ENCODE data around the gene ADAMTS19.

Gene ADAMTS19

GRCh38 chr5:129616517-129616916 lies 156.4 kb downstream of the ADAMTS19 start:
- Histone ChIP-seq H3K9me3 (ENCODE audit: control extremely low read depth in 1 of 5, control insufficient read depth in 4 of 5, insufficient read depth in 2 of 5, low read depth in 1 of 5, low read length in 4 of 5) (no peaks in the 10 kb centered on the region), H3K4me1 (ENCODE audit: control extremely low read depth in 1 of 4, control insufficient read depth in 4 of 4, insufficient read depth in 4 of 4, low read length in 3 of 4) (no peaks in the 10 kb centered on the region), H3K36me3 (ENCODE audit: control insufficient read depth in 4 of 4, insufficient read depth in 4 of 4, low read length in 3 of 4) (no peaks in the 10 kb centered on the region), H3K4me3 (ENCODE audit: control insufficient read depth in 1 of 7, extremely low read depth in 1 of 7, insufficient read depth in 4 of 7, low read depth in 2 of 7, low read length in 6 of 7) (no peak overlapping the region), H3K27ac (ENCODE audit: insufficient read depth in 1 of 2, low read depth in 1 of 2, low read length in 2 of 2, poor library complexity in 1 of 2, severe bottlenecking in 2 of 2) (no peak overlapping the region), H3K27me3 (replicated peaks in 2 of 5; ENCODE audit: control insufficient read depth in 4 of 5, insufficient read depth in 5 of 5, low read length in 4 of 5) (no peaks in the 10 kb centered on the region)
- ChIA-PET POLR2A (no interaction called here), CTCF (no interaction called here)
- no peak for DNase-seq
- WGBS (ENCODE audit: insufficient coverage): no CpG with 5 or more reads among the region's 1 CpG

GRCh38 chr5:129617206-129617605 lies 157.1 kb downstream of the ADAMTS19 start:
- H3K27ac ChIP-seq (ENCODE audit: insufficient read depth in 1 of 2, low read depth in 1 of 2, low read length in 2 of 2, poor library complexity in 1 of 2, severe bottlenecking in 2 of 2): no peak overlapping the region
- WGBS (ENCODE audit: insufficient coverage): 100% methylated on average over 1 of the region's 1 CpG
- no peak overlapping the region for H3K4me3 ChIP-seq (ENCODE audit: control insufficient read depth in 1 of 7, extremely low read depth in 1 of 7, insufficient read depth in 4 of 7, low read depth in 2 of 7, low read length in 6 of 7)
- no peak for DNase-seq
- H3K27me3 ChIP-seq (replicated peaks in 2 of 5; ENCODE audit: control insufficient read depth in 4 of 5, insufficient read depth in 5 of 5, low read length in 4 of 5): no peaks in the 10 kb centered on the region
- no peaks in the 10 kb centered on the region for H3K9me3 ChIP-seq (ENCODE audit: control extremely low read depth in 1 of 5, control insufficient read depth in 4 of 5, insufficient read depth in 2 of 5, low read depth in 1 of 5, low read length in 4 of 5)
- POLR2A ChIA-PET: no interaction called here
- no peaks in the 10 kb centered on the region for H3K36me3 ChIP-seq (ENCODE audit: control insufficient read depth in 4 of 4, insufficient read depth in 4 of 4, low read length in 3 of 4)
- peaks cover 0 to 2% (median 2%) of the 10 kb centered on the region in 4 experiments for H3K4me1 ChIP-seq (ENCODE audit: control extremely low read depth in 1 of 4, control insufficient read depth in 4 of 4, insufficient read depth in 4 of 4, low read length in 3 of 4)
- CTCF ChIA-PET: no interaction called here

GRCh38 chr5:129619782-129620181 lies 159.7 kb downstream of the ADAMTS19 start:
- Histone ChIP-seq H3K27me3 (replicated peaks in 2 of 5; ENCODE audit: control insufficient read depth in 4 of 5, insufficient read depth in 5 of 5, low read length in 4 of 5) (no peaks in the 10 kb centered on the region), H3K9me3 (ENCODE audit: control extremely low read depth in 1 of 5, control insufficient read depth in 4 of 5, insufficient read depth in 2 of 5, low read depth in 1 of 5, low read length in 4 of 5) (no peaks in the 10 kb centered on the region), H3K4me1 (ENCODE audit: control extremely low read depth in 1 of 4, control insufficient read depth in 4 of 4, insufficient read depth in 4 of 4, low read length in 3 of 4) (peaks cover 0 to 14% (median 5%) of the 10 kb centered on the region in 4 experiments), H3K27ac (ENCODE audit: insufficient read depth in 1 of 2, low read depth in 1 of 2, low read length in 2 of 2, poor library complexity in 1 of 2, severe bottlenecking in 2 of 2) (no peak overlapping the region), H3K36me3 (ENCODE audit: control insufficient read depth in 4 of 4, insufficient read depth in 4 of 4, low read length in 3 of 4) (no peaks in the 10 kb centered on the region), H3K4me3 (ENCODE audit: control insufficient read depth in 1 of 7, extremely low read depth in 1 of 7, insufficient read depth in 4 of 7, low read depth in 2 of 7, low read length in 6 of 7) (peak overlapping the region in 1 of 7 experiments; percentile 26)
- CTCF ChIA-PET: no interaction called here
- WGBS (ENCODE audit: insufficient coverage): no CpG with 5 or more reads among the region's 2 CpGs
- POLR2A ChIA-PET: no interaction called here
- no peak for DNase-seq

GRCh38 chr5:129622531-129622930 lies 162.4 kb downstream of the ADAMTS19 start:
- WGBS (ENCODE audit: insufficient coverage): no CpG with 5 or more reads among the region's 1 CpG
- peak; percentile 2 to 50 (median 37) for DNase-seq
- no peaks in the 10 kb centered on the region for H3K36me3 ChIP-seq (ENCODE audit: control insufficient read depth in 4 of 4, insufficient read depth in 4 of 4, low read length in 3 of 4)
- no peak overlapping the region for H3K27ac ChIP-seq (ENCODE audit: insufficient read depth in 1 of 2, low read depth in 1 of 2, low read length in 2 of 2, poor library complexity in 1 of 2, severe bottlenecking in 2 of 2)
- H3K27me3 ChIP-seq (replicated peaks in 2 of 5; ENCODE audit: control insufficient read depth in 4 of 5, insufficient read depth in 5 of 5, low read length in 4 of 5): no peaks in the 10 kb centered on the region
- H3K4me1 ChIP-seq (ENCODE audit: control extremely low read depth in 1 of 4, control insufficient read depth in 4 of 4, insufficient read depth in 4 of 4, low read length in 3 of 4): peaks cover 0 to 14% (median 5%) of the 10 kb centered on the region in 4 experiments
- CTCF ChIA-PET: no interaction called here
- no peak overlapping the region for H3K4me3 ChIP-seq (ENCODE audit: control insufficient read depth in 1 of 7, extremely low read depth in 1 of 7, insufficient read depth in 4 of 7, low read depth in 2 of 7, low read length in 6 of 7)
- H3K9me3 ChIP-seq (ENCODE audit: control extremely low read depth in 1 of 5, control insufficient read depth in 4 of 5, insufficient read depth in 2 of 5, low read depth in 1 of 5, low read length in 4 of 5): no peaks in the 10 kb centered on the region
- POLR2A ChIA-PET: interaction anchor here (0.6 kb wide), 1 partner anchor 138 kb away, joined by 3 read pairs; no protein-coding TSS in a partner anchor

- DNase-seq: no peak
- Histone ChIP-seq H3K27me3 (replicated peaks in 2 of 5; ENCODE audit: control insufficient read depth in 4 of 5, insufficient read depth in 5 of 5, low read length in 4 of 5) (no peaks in the 10 kb centered on the region), H3K4me3 (ENCODE audit: control insufficient read depth in 1 of 7, extremely low read depth in 1 of 7, insufficient read depth in 4 of 7, low read depth in 2 of 7, low read length in 6 of 7) (no peak overlapping the region), H3K9me3 (ENCODE audit: control extremely low read depth in 1 of 5, control insufficient read depth in 4 of 5, insufficient read depth in 2 of 5, low read depth in 1 of 5, low read length in 4 of 5) (peaks cover 0 to 5% (median 0%) of the 10 kb centered on the region in 5 experiments), H3K27ac (ENCODE audit: insufficient read depth in 1 of 2, low read depth in 1 of 2, low read length in 2 of 2, poor library complexity in 1 of 2, severe bottlenecking in 2 of 2) (no peak overlapping the region), H3K36me3 (ENCODE audit: control insufficient read depth in 4 of 4, insufficient read depth in 4 of 4, low read length in 3 of 4) (no peaks in the 10 kb centered on the region), H3K4me1 (ENCODE audit: control extremely low read depth in 1 of 4, control insufficient read depth in 4 of 4, insufficient read depth in 4 of 4, low read length in 3 of 4) (peaks cover 0 to 6% (median 0%) of the 10 kb centered on the region in 4 experiments)
- WGBS (ENCODE audit: insufficient coverage): 0% methylated on average over 1 of the region's 1 CpG
- ChIA-PET POLR2A (no interaction called here), CTCF (no interaction called here)
Observed at GRCh38 chr5:129629575-129629974, 169.5 kb downstream of the ADAMTS19 start.

- H3K27me3 ChIP-seq (replicated peaks in 2 of 5; ENCODE audit: control insufficient read depth in 4 of 5, insufficient read depth in 5 of 5, low read length in 4 of 5): no peaks in the 10 kb centered on the region
- WGBS (ENCODE audit: insufficient coverage): no CpG with 5 or more reads among the region's 2 CpGs
- ChIA-PET POLR2A (no interaction called here), CTCF (no interaction called here)
- no peak overlapping the region for H3K27ac ChIP-seq (ENCODE audit: insufficient read depth in 1 of 2, low read depth in 1 of 2, low read length in 2 of 2, poor library complexity in 1 of 2, severe bottlenecking in 2 of 2)
- H3K9me3 ChIP-seq (ENCODE audit: control extremely low read depth in 1 of 5, control insufficient read depth in 4 of 5, insufficient read depth in 2 of 5, low read depth in 1 of 5, low read length in 4 of 5): peaks cover 0 to 5% (median 0%) of the 10 kb centered on the region in 5 experiments
- H3K36me3 ChIP-seq (ENCODE audit: control insufficient read depth in 4 of 4, insufficient read depth in 4 of 4, low read length in 3 of 4): no peaks in the 10 kb centered on the region
- no peak overlapping the region for H3K4me3 ChIP-seq (ENCODE audit: control insufficient read depth in 1 of 7, extremely low read depth in 1 of 7, insufficient read depth in 4 of 7, low read depth in 2 of 7, low read length in 6 of 7)
- H3K4me1 ChIP-seq (ENCODE audit: control extremely low read depth in 1 of 4, control insufficient read depth in 4 of 4, insufficient read depth in 4 of 4, low read length in 3 of 4): peaks cover 0 to 6% (median 0%) of the 10 kb centered on the region in 4 experiments
- DNase-seq: no peak
Observed at GRCh38 chr5:129630101-129630500, 170.0 kb downstream of the ADAMTS19 start.

- Histone ChIP-seq H3K27me3 (replicated peaks in 2 of 5; ENCODE audit: control insufficient read depth in 4 of 5, insufficient read depth in 5 of 5, low read length in 4 of 5) (no peaks in the 10 kb centered on the region), H3K36me3 (ENCODE audit: control insufficient read depth in 4 of 4, insufficient read depth in 4 of 4, low read length in 3 of 4) (no peaks in the 10 kb centered on the region), H3K4me1 (ENCODE audit: control extremely low read depth in 1 of 4, control insufficient read depth in 4 of 4, insufficient read depth in 4 of 4, low read length in 3 of 4) (peaks cover 0 to 6% (median 0%) of the 10 kb centered on the region in 4 experiments), H3K27ac (ENCODE audit: insufficient read depth in 1 of 2, low read depth in 1 of 2, low read length in 2 of 2, poor library complexity in 1 of 2, severe bottlenecking in 2 of 2) (no peak overlapping the region), H3K9me3 (ENCODE audit: control extremely low read depth in 1 of 5, control insufficient read depth in 4 of 5, insufficient read depth in 2 of 5, low read depth in 1 of 5, low read length in 4 of 5) (peaks cover 0 to 5% (median 0%) of the 10 kb centered on the region in 5 experiments), H3K4me3 (ENCODE audit: control insufficient read depth in 1 of 7, extremely low read depth in 1 of 7, insufficient read depth in 4 of 7, low read depth in 2 of 7, low read length in 6 of 7) (no peak overlapping the region)
- CTCF ChIA-PET: no interaction called here
- no peak for DNase-seq
- POLR2A ChIA-PET: no interaction called here
Observed at GRCh38 chr5:129631961-129632360, 171.9 kb downstream of the ADAMTS19 start.

Measured in common myeloid progenitor, CD34-positive (primary cell).